Neuron (in vitro differentiated cells): ENCODE measurements around the gene PAPSS2.
"Not testable (repeated sequence)": the region's sequence is repeated elsewhere in the genome, so short reads cannot be mapped to it uniquely, and the experiment has no call there.

Source experiments
- H2AFZ ChIP-seq: one replicate; pipeline ENCODE4 v1.6.1; 2013; ENCODE audit warnings: low read depth, mild to moderate bottlenecking, inconsistent platforms, low read length, moderate library complexity
- H3K27me3 ChIP-seq: one replicate; pipeline ENCODE4 v1.6.1; 2013; ENCODE audit warnings: low read length; ENCODE audit not compliant: insufficient read depth
- H3K36me3 ChIP-seq: one replicate; pipeline ENCODE4 v1.6.1; 2013; ENCODE audit warnings: low read length; ENCODE audit not compliant: insufficient read depth
- H3K4me1 ChIP-seq: one replicate; pipeline ENCODE4 v1.6.1; 2013; ENCODE audit warnings: low read length; ENCODE audit not compliant: insufficient read depth
- H3K4me3 ChIP-seq: 2 replicates; pipeline ENCODE4 v1.5.1; 2013; ENCODE audit warnings: mild to moderate bottlenecking, low read length, moderate library complexity
- H3K9me3 ChIP-seq: one replicate; pipeline ENCODE4 v1.6.1; 2013; ENCODE audit warnings: low read length

The PAPSS2 gene

DNA sequence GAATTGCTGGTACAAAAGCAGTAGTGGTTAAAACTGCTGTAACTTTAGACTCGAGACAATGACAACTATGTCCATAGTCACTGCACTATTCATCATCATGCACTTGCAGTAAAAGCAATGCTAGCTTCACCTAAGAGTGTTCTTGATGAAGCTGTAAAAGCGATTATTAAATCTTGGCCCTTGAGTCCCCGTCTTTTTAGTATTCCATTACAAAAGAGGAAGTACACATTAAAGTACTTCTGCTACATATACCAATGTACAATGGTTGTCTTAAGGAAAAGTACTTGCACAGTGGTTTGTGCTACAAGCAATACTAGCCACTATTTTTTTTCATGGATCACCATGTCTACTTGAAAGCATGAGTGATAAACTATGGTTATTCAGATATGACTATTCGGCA, 80.0 kb downstream of the PAPSS2 start:
- Histone ChIP-seq H3K36me3 (no peaks in the 10 kb centered on the region), H3K9me3 (no peaks in the 10 kb centered on the region), H3K27me3 (no peaks in the 10 kb centered on the region), H3K4me3 (no peak overlapping the region), H2AFZ (no peak overlapping the region), H3K4me1 (peaks cover 4% of the 10 kb centered on the region)

- Histone ChIP-seq H3K36me3 (no peaks in the 10 kb centered on the region), H3K4me1 (no peaks in the 10 kb centered on the region), H2AFZ (no peak overlapping the region), H3K27me3 (no peaks in the 10 kb centered on the region), H3K4me3 (no peak overlapping the region), H3K9me3 (no peaks in the 10 kb centered on the region)
Measured at GRCh38 chr10:87740254-87740655, 80.6 kb downstream of the PAPSS2 start.

DNA sequence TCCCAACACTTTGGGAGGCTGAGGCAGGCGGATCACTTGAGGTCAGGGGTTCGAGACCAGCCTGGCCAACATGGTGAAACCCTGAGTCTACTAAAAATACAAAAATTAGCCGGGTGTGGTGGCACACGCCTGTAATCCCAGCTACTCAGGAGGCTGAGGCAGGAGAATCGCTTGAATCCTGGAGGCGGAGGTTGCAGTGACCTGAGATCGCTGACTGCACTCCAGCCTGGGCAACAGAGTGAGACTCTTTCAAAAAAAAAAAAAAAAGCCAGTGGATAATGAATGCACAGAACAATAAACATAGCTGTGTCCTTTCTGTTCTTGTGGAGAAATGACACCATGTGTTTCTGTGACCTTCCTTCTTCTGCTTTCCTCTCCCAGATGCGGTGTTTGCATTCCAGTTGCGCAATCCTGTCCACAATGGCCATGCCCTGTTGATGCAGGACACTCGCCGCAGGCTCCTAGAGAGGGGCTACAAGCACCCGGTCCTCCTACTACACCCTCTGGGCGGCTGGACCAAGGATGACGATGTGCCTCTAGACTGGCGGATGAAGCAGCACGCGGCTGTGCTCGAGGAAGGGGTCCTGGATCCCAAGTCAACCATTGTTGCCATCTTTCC, 83.4 kb downstream of the PAPSS2 start:
- not testable (repeated sequence) for H3K36me3 ChIP-seq, H3K9me3 ChIP-seq, H3K4me1 ChIP-seq, H2AFZ ChIP-seq, H3K4me3 ChIP-seq, H3K27me3 ChIP-seq

GRCh38 chr10:87744606-87745005, 84.9 kb downstream of the PAPSS2 start:
- H3K9me3 ChIP-seq = no peaks in the 10 kb centered on the region
- H2AFZ ChIP-seq = no peak overlapping the region
- H3K4me1 ChIP-seq = peaks cover 6% of the 10 kb centered on the region
- no peaks in the 10 kb centered on the region for H3K27me3 ChIP-seq
- no peak overlapping the region for H3K4me3 ChIP-seq
- H3K36me3 ChIP-seq = no peaks in the 10 kb centered on the region

DNA sequence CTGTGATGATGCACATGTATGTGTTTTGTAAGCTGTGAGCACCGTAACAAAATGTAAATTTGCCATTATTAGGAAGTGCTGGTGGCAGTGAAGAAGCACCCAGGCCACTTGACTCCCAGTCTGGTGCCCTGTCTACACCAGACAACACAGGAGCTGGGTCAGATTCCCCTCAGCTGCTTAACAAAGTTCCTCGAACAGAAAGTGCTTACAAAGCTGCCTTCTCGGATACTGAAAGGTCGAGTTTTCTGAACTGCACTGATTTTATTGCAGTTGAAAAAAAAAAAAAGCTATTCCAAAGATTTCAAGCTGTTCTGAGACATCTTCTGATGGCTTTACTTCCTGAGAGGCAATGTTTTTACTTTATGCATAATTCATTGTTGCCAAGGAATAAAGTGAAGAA, 87.2 kb downstream of the PAPSS2 start:
- peaks cover 6% of the 10 kb centered on the region for H3K4me1 ChIP-seq
- H3K4me3 ChIP-seq = no peak overlapping the region
- H3K9me3 ChIP-seq = no peaks in the 10 kb centered on the region
- no peaks in the 10 kb centered on the region for H3K27me3 ChIP-seq
- H3K36me3 ChIP-seq = no peaks in the 10 kb centered on the region
- H2AFZ ChIP-seq = no peak overlapping the region

DNA sequence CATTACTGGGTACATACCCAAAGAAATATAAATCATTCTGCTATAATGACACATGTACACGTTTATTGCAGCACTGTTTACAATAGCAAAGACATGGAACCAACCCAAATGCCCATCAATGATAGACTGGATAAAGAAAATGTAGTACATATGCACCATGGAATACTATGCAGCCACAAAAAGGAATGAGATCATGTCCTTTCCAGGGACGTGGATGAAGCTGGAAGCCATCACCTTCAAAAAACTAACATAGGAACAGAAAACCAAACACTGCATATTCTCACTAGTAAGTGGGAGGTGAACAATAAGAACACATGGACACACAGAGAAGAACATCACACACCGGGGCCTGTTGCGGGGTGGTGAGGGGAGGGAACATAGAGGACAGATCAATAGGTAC, 88.6 kb downstream of the PAPSS2 start:
- H3K27me3 ChIP-seq, H3K36me3 ChIP-seq, H3K4me3 ChIP-seq, H2AFZ ChIP-seq, H3K4me1 ChIP-seq, H3K9me3 ChIP-seq: not testable (repeated sequence)

GRCh38 chr10:87750001-87750671, 90.5 kb downstream of the PAPSS2 start:
- H3K4me3 ChIP-seq = no peak overlapping the region
- no peaks in the 10 kb centered on the region for H3K27me3 ChIP-seq
- H2AFZ ChIP-seq = no peak overlapping the region
- peaks cover 24% of the 10 kb centered on the region for H3K36me3 ChIP-seq
- H3K9me3 ChIP-seq = no peaks in the 10 kb centered on the region
- H3K4me1 ChIP-seq = peaks cover 6% of the 10 kb centered on the region

DNA sequence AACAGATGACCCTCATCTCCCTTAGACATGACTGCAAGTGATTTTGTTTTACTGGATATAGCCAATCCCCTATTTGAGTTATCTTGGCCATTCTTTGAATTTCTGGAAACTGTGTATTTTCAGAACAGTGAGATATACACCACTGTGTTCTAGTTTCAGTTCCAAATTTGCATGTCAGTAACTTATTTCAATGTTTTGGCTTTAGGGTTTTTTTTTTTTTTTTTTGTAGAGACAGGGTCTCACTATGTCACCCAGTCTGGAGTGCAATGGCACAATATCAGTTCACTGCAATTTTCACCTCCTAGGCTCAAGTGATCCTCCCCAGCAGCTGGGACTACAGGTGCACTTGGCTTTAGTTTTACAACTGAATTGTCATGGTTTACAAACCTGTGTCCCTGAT, 91.1 kb downstream of the PAPSS2 start:
- H3K4me3 ChIP-seq = no peak overlapping the region
- no peaks in the 10 kb centered on the region for H3K27me3 ChIP-seq
- no peaks in the 10 kb centered on the region for H3K9me3 ChIP-seq
- H3K4me1 ChIP-seq = peaks cover 6% of the 10 kb centered on the region
- no peak overlapping the region for H2AFZ ChIP-seq
- peaks cover 30% of the 10 kb centered on the region for H3K36me3 ChIP-seq

- H3K4me1 ChIP-seq = peaks cover 6% of the 10 kb centered on the region
- peaks cover 34% of the 10 kb centered on the region for H3K36me3 ChIP-seq
- no peak overlapping the region for H2AFZ ChIP-seq
- H3K4me3 ChIP-seq = no peak overlapping the region
- no peaks in the 10 kb centered on the region for H3K9me3 ChIP-seq
- H3K27me3 ChIP-seq = no peaks in the 10 kb centered on the region
Measured at GRCh38 chr10:87751274-87751673, 91.6 kb downstream of the PAPSS2 start.

- H2AFZ ChIP-seq = no peak overlapping the region
- H3K27me3 ChIP-seq = no peaks in the 10 kb centered on the region
- H3K4me3 ChIP-seq = no peak overlapping the region
- no peaks in the 10 kb centered on the region for H3K9me3 ChIP-seq
- peaks cover 42% of the 10 kb centered on the region for H3K36me3 ChIP-seq
- no peaks in the 10 kb centered on the region for H3K4me1 ChIP-seq
Measured at GRCh38 chr10:87752566-87752965, 92.9 kb downstream of the PAPSS2 start.

DNA sequence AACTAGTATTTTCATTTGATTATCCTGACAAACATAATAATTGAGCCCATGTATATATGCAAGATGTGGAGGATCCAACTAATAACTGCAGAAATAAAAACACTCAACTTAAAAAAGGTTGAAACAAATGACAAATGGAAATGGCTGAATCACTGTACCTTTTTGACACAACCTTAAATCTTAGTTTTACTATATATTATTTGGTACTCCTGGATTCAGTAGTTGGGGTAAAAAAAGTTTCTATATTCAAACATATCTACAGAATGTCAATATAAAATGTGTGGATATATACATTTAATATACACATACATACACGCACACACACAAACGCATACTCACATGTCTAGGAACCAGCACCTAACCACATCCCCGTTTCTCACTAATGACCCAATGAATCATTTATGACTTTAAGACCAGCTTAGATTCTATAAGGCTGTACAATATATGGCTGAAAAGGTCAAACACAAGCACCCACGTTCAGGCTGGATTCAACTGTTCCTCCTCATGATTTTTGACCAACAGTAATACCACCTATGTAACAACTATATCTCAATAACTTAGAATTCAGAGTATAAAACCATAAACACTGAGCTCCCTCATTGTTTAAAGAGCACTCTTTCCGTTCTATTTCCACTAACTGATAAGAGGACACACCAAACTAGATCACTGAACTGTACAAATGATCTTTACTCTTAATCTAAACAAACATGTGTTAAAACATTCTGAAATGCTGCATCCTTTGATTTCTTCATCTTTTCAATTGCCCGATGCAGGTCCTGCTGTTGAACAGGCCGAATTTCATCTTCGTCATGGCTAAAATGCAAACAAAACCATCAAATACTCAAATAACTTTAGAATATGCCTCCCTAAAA, 94.6 kb downstream of the PAPSS2 start:
- H3K4me3 ChIP-seq = no peak overlapping the region
- no peak overlapping the region for H2AFZ ChIP-seq
- H3K4me1 ChIP-seq = no peaks in the 10 kb centered on the region
- peaks cover 44% of the 10 kb centered on the region for H3K36me3 ChIP-seq
- no peaks in the 10 kb centered on the region for H3K27me3 ChIP-seq
- H3K9me3 ChIP-seq = no peaks in the 10 kb centered on the region

DNA sequence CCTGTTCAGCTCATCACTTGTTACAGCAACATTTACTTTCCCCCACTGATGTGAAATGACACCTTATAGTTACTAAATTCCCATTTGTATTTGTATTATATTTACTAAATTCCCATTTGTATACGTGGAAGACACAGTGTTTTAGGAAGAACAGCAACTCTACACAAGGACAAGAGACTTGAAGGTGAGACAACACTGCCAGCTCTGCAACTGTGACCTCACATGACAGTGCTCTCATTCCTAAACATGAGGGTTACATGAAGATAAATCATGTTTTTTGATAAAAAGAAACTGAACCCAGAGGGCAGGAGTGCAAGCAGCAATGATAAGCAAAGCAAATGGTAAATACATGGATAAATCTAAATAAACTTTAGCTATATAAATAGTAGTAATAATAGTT, 98.0 kb downstream of the PAPSS2 start:
- H3K4me3 ChIP-seq = no peak overlapping the region
- H3K27me3 ChIP-seq = no peaks in the 10 kb centered on the region
- peaks cover 57% of the 10 kb centered on the region for H3K36me3 ChIP-seq
- H2AFZ ChIP-seq = no peak overlapping the region
- H3K4me1 ChIP-seq = no peaks in the 10 kb centered on the region
- no peaks in the 10 kb centered on the region for H3K9me3 ChIP-seq

DNA sequence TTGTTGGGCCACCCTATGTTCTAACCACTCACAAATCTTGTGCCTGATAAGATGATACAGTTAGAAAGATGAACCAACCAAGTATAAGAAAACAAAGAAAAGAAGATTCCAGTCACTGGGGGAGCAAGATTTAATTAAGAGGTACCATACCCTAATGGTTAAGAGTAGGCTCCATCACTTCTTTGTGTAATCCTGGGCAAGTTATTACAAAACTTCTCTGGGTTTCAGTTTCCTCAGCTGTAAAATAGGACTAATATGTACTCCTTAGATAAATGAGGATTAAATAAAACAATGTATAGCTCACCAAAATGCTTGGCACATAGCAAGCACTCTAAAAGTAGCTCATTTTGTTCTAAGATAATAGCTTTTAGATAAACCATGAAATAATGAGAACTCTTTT, 99.9 kb downstream of the PAPSS2 start:
- Histone ChIP-seq H3K27me3 (no peaks in the 10 kb centered on the region), H3K4me3 (no peak overlapping the region), H3K36me3 (peaks cover 49% of the 10 kb centered on the region), H2AFZ (no peak overlapping the region), H3K9me3 (no peaks in the 10 kb centered on the region), H3K4me1 (no peaks in the 10 kb centered on the region)
